SK-N-SH treated with all-trans-retinoic acid at 6 μM for 48 hours (cell line): ENCODE results near the gene HOXB4.

ENCODE experiments used
- ATAC-seq: fragments of 200-7000 bp; cut with Tn5 transposase; 3 replicates; pipeline ENCODE4 v1.9.1; 2020; ENCODE audit warnings: mild to moderate bottlenecking, moderate library complexity
- ARNTL ChIP-seq: fragments of 450-650 bp; formaldehyde crosslinking; IDR thresholded peaks from 2 replicates; pipeline ENCODE4 v1.5.0; 2020; ENCODE audit warnings: low read depth, mild to moderate bottlenecking, moderate library complexity, borderline replicate concordance
- ESRRG ChIP-seq: fragments of 250-450 bp; sonication (Bioruptor Pico); IDR thresholded peaks from 2 replicates; pipeline ENCODE4 v1.6.1; 2021; ENCODE audit warnings: mild to moderate bottlenecking
- OSR1 ChIP-seq: fragments of 250-450 bp; sonication (Bioruptor Pico); IDR thresholded peaks from 2 replicates; pipeline ENCODE4 v1.8.0; 2022; ENCODE audit warnings: moderate library complexity, mild to moderate bottlenecking, inconsistent platforms
- POU6F1 ChIP-seq: fragments of 250-450 bp; sonication (Bioruptor Pico); IDR thresholded peaks from 2 replicates; pipeline ENCODE4 v1.8.0; 2021; ENCODE audit warnings: low read depth, mild to moderate bottlenecking, moderate library complexity, borderline replicate concordance
- PPARA ChIP-seq: fragments of 250-450 bp; sonication (Bioruptor Pico); IDR thresholded peaks from 2 replicates; pipeline ENCODE4 v1.5.0; 2020; ENCODE audit warnings: mild to moderate bottlenecking, borderline replicate concordance
- RARB ChIP-seq: fragments of 250-450 bp; sonication (Bioruptor Pico); IDR thresholded peaks from 2 replicates; pipeline ENCODE4 v1.8.0; 2021; ENCODE audit warnings: mild to moderate bottlenecking, moderate library complexity
- SNAI2 ChIP-seq: fragments of 250-450 bp; sonication (Bioruptor Pico); IDR thresholded peaks from 2 replicates; pipeline ENCODE4 v1.5.0; 2020; ENCODE audit warnings: mild to moderate bottlenecking, moderate library complexity
- TCF4 ChIP-seq: fragments of 250-450 bp; sonication (Bioruptor Pico); IDR thresholded peaks from 2 replicates; pipeline ENCODE4 v1.8.0; 2021; ENCODE audit warnings: mild to moderate bottlenecking, moderate library complexity, borderline replicate concordance
- TOX ChIP-seq: fragments of 250-450 bp; sonication (Bioruptor Pico); IDR thresholded peaks from 2 replicates; pipeline ENCODE4 v1.8.0; 2021; ENCODE audit warnings: mild to moderate bottlenecking, moderate library complexity, borderline replicate concordance
- TSHZ2 ChIP-seq: fragments of 250-450 bp; sonication (Bioruptor Pico); IDR thresholded peaks from 2 replicates; pipeline ENCODE4 v1.5.0; 2020; ENCODE audit warnings: mild to moderate bottlenecking, moderate library complexity
- ZC3H10 ChIP-seq: fragments of 250-450 bp; sonication (Bioruptor Pico); IDR thresholded peaks from 2 replicates; pipeline ENCODE4 v1.5.1; 2021; ENCODE audit warnings: mild to moderate bottlenecking, moderate library complexity
- ZFP30 ChIP-seq: fragments of 450-650 bp; formaldehyde crosslinking; IDR thresholded peaks from 2 replicates; pipeline ENCODE4 v1.5.0; 2022; ENCODE audit warnings: mild to moderate bottlenecking, moderate library complexity
- ZNF565 ChIP-seq: fragments of 450-650 bp; formaldehyde crosslinking; conservative IDR thresholded peaks from 2 replicates; pipeline ENCODE4 v1.5.0; 2020; ENCODE audit warnings: low read depth, mild to moderate bottlenecking, moderate library complexity
- ZNF70 ChIP-seq: fragments of 450-650 bp; formaldehyde crosslinking; IDR thresholded peaks from 2 replicates; pipeline ENCODE4 v1.5.0; 2020; ENCODE audit warnings: mild to moderate bottlenecking, moderate library complexity
- TF ChIP-seq, protein P1 (sequence below): fragments of 250-450 bp; sonication (Bioruptor Pico); IDR thresholded peaks from 2 replicates; pipeline ENCODE4 v1.5.1; 2021; ENCODE audit warnings: mild to moderate bottlenecking, moderate library complexity

Gene HOXB4

GRCh38 chr17:48526608-48527546 lies 51.3 kb downstream of the HOXB4 start:
- ATAC-seq: no peak
- no peak for TF ChIP-seq ZNF565 (CRISPR knock-in tag)
- TF ChIP-seq RARB (CRISPR knock-in tag): no peak
- no peak for TF ChIP-seq ZFP30
- TF ChIP-seq ESRRG: no peak
- no peak for TF ChIP-seq TOX (CRISPR knock-in tag)
- no peak for TF ChIP-seq TSHZ2 (CRISPR knock-in tag)
- TF ChIP-seq PPARA: no peak
- TF ChIP-seq ZNF70 (CRISPR knock-in tag): no peak
- no peak for TF ChIP-seq ZC3H10
- TF ChIP-seq TCF4 (CRISPR knock-in tag): no peak
- TF ChIP-seq POU6F1: no peak
- TF ChIP-seq SNAI2 (CRISPR knock-in tag): no peak
- TF ChIP-seq ARNTL: no peak
- no peak for TF ChIP-seq OSR1 (CRISPR knock-in tag)
- TF ChIP-seq, protein P1, sequence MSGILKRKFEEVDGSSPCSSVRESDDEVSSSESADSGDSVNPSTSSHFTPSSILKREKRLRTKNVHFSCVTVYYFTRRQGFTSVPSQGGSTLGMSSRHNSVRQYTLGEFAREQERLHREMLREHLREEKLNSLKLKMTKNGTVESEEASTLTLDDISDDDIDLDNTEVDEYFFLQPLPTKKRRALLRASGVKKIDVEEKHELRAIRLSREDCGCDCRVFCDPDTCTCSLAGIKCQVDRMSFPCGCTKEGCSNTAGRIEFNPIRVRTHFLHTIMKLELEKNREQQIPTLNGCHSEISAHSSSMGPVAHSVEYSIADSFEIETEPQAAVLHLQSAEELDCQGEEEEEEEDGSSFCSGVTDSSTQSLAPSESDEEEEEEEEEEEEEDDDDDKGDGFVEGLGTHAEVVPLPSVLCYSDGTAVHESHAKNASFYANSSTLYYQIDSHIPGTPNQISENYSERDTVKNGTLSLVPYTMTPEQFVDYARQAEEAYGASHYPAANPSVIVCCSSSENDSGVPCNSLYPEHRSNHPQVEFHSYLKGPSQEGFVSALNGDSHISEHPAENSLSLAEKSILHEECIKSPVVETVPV (CRISPR knock-in tag): no peak
